Body of pancreas (tissue), 4 donors: ENCODE measurements around the gene L3HYPDH. TPM values are rescaled to one million over a fixed set of nuclear protein-coding genes. Genes with fewer than 3 reads are reported as not detected.

Experiments used
- ATAC-seq: fragments of 150-250 bp; one replicate; pipeline ENCODE4 v1.9.1; 2016
- DNase-seq, 4 donors: peaks; one replicate each; pipeline ENCODE4 v3.0.0-alpha.2; 2019
- H3K27ac ChIP-seq, 4 donors: fragments of 200-600 bp; sonication (generic); 1 replicate in 3 of 4; 2 replicates in 1 of 4; pipeline versions ENCODE4 v1.5.1 to v1.6.1; 2016 to 2019; ENCODE audit warnings: mild to moderate bottlenecking in 1 of 4, mixed read lengths in 1 of 4, moderate library complexity in 1 of 4
- H3K27me3 ChIP-seq, 2 donors: fragments of 200-600 bp; sonication (generic); one replicate each; pipeline ENCODE4 v1.6.0; 2016; ENCODE audit warnings: mild to moderate bottlenecking in 1 of 2
- H3K36me3 ChIP-seq, 2 donors: fragments of 200-600 bp; sonication (generic); replicated peaks in 1 of 2; 2 replicates each; pipeline ENCODE4 v1.5.1; 2016; ENCODE audit warnings: low read depth in 2 of 2; ENCODE audit not compliant: insufficient read depth in 1 of 2
- H3K4me1 ChIP-seq: fragments of 200-600 bp; sonication (generic); one replicate; pipeline ENCODE4 v1.6.0; 2016
- H3K4me3 ChIP-seq, 2 donors: fragments of 200-600 bp; sonication (generic); 1 replicate in 1 of 2; 2 replicates in 1 of 2; pipeline ENCODE4 v1.5.1; 2016 to 2019
- H3K9me3 ChIP-seq, 3 donors: fragments of 200-600 bp; sonication (generic); 1 replicate in 2 of 3; 2 replicates in 1 of 3; pipeline ENCODE4 v1.5.1; 2016
- POLR2A ChIP-seq, 3 donors: fragments of 450-650 bp; IDR thresholded peaks; one replicate each; pipeline ENCODE4 v1.6.1; 2016; ENCODE audit warnings: antibody characterized with exemption in 3 of 3, mild to moderate bottlenecking in 2 of 3
- WGBS, 2 donors: methylation state at CpG; one replicate each; pipeline ENCODE4 v1.1.5; 2017; 5-methylcytosine and 5-hydroxymethylcytosine counted together
- intact Hi-C: fragments of 100-400 bp; cut with DNase I; formaldehyde crosslinking; loops from one replicate; pipeline ENCODE4 v1.15.1; 2023
- total RNA-seq, 2 donors: library from RNA; depleted of rRNA; stranded (reverse); fragments of >200 nt; gene quantifications; one replicate each; pipeline ENCODE4 v1.1.0, GENCODE V29; 2016
- TF ChIP-seq, protein P1 (sequence below), 7 experiments: fragments of 450-650 bp in 4 of 7; fragments of 200-600 bp in 3 of 7; sonication (generic) in 3 of 7; IDR thresholded peaks; one replicate each; pipeline ENCODE4 v1.5.1; 2016 to 2019; ENCODE audit warnings: antibody characterized with exemption in 7 of 7

The L3HYPDH gene
- total RNA-seq, 2 donors from 2014 or later: 42.0 to 60.0 TPM

DNA sequence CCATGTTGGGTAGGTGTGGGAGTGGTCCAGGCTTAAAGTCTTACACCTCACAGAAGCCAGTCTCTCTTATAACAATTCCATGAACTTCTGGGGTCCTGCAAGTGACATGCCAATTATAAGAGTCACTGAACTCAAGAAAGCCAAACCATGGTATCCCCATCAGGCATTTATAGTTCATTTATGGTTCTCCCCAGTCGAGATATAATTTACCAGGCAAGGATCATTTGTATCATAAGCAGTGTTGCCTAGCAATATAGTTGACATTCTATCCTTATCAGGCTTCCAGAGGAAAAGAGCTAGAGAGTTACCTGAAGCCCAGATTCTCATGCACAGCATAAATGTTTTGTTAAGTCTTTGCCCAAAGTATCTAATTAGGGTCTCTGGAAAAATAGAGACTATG is 8.2 kb upstream of the L3HYPDH start:
- DNase-seq (no peak), ATAC-seq (no peak)
- Histone ChIP-seq H3K27me3 (no peaks in the 10 kb centered on the region), H3K4me3 (no peak overlapping the region), H3K4me1 (no peaks in the 10 kb centered on the region), H3K9me3 (no peaks in the 10 kb centered on the region), H3K36me3 (peaks cover 0 to 11% of the 10 kb centered on the region in 2 donors), H3K27ac (no peak overlapping the region)
- intact Hi-C loops: no loop called here
- TF ChIP-seq POLR2A (IDR thresholded peaks at IDR 0.05): no peak
- TF ChIP-seq, protein P1, sequence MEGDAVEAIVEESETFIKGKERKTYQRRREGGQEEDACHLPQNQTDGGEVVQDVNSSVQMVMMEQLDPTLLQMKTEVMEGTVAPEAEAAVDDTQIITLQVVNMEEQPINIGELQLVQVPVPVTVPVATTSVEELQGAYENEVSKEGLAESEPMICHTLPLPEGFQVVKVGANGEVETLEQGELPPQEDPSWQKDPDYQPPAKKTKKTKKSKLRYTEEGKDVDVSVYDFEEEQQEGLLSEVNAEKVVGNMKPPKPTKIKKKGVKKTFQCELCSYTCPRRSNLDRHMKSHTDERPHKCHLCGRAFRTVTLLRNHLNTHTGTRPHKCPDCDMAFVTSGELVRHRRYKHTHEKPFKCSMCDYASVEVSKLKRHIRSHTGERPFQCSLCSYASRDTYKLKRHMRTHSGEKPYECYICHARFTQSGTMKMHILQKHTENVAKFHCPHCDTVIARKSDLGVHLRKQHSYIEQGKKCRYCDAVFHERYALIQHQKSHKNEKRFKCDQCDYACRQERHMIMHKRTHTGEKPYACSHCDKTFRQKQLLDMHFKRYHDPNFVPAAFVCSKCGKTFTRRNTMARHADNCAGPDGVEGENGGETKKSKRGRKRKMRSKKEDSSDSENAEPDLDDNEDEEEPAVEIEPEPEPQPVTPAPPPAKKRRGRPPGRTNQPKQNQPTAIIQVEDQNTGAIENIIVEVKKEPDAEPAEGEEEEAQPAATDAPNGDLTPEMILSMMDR (IDR thresholded peaks at IDR 0.05): no peak
- WGBS, 2 donors: 31 to 45% methylated on average over 1 of the region's 1 CpG

DNA sequence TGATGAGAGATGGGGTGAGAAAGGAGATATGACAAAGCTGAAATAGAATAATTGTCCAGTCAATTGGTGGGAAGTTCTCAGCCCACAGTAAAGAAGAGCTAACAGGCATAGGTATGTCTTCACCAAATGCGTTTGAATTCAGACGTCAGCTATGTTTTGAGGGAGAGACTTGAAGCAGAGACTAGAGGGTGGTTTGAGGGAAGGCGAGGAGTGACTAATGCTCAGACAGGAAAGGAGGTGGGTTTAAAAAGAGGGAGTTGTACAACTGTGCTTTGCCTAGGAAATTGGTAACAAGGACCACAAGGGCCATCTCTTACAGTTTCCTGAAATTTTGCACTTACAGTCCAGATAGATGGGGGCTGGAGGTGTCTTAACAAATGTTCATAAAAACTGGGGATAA is 6.5 kb upstream of the L3HYPDH start:
- Histone ChIP-seq H3K27me3 (no peaks in the 10 kb centered on the region), H3K27ac (no peak overlapping the region), H3K36me3 (peaks cover 0 to 9% of the 10 kb centered on the region in 2 donors), H3K4me3 (no peak overlapping the region), H3K9me3 (no peaks in the 10 kb centered on the region), H3K4me1 (peaks cover 12% of the 10 kb centered on the region)
- ATAC-seq: no peak
- intact Hi-C loops: no loop called here
- TF ChIP-seq POLR2A (IDR thresholded peaks at IDR 0.05): no peak
- TF ChIP-seq, protein P1 (IDR thresholded peaks at IDR 0.05): no peak
- no peak for DNase-seq
- WGBS, 2 donors: 89 to 94% methylated on average over 3 of the region's 3 CpGs

DNA sequence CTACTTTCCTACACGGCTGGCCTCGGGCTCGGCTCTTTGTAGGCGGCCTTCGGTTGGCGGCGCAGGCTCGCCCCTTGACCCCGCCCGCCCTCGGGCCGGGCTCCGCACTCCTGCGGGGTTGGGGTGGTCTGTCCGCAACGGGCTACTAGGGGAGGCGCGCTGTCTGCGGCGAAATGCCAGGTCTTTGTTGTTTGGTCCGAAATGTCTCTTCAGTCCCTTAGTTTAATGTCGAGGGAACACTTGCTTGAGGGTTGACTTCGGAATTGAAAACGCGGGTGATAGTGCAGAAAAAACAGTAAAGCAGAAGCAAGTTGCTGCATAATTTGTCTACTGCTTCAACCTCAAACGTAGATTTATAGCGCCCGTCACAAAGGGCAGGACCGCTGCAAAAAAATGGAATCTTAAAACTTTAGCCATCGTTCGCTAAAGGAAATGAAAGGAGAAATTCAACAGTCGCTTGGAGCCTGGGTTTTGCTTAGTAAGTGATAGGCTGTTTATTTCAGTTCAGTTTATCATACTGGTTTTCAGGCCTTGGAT is 499 bp upstream of the L3HYPDH start:
- H3K4me1 ChIP-seq: peaks cover 50% of the 10 kb centered on the region
- peak overlapping the region; percentile 81 to 96 (median 87) for H3K27ac ChIP-seq
- no peaks in the 10 kb centered on the region for H3K27me3 ChIP-seq
- H3K36me3 ChIP-seq: no peaks in the 10 kb centered on the region
- H3K4me3 ChIP-seq: peak overlapping the region; percentile 93 to 94
- 0% methylated on average over 19 to 32 of the region's 32 CpGs for WGBS, 2 donors
- DNase-seq (no peak), ATAC-seq (peak; percentile 46)
- H3K9me3 ChIP-seq: no peaks in the 10 kb centered on the region
- TF ChIP-seq, protein P1 (IDR thresholded peaks at IDR 0.05): no peak
- TF ChIP-seq POLR2A (IDR thresholded peaks at IDR 0.05): no peak
- intact Hi-C loops: no loop called here

DNA sequence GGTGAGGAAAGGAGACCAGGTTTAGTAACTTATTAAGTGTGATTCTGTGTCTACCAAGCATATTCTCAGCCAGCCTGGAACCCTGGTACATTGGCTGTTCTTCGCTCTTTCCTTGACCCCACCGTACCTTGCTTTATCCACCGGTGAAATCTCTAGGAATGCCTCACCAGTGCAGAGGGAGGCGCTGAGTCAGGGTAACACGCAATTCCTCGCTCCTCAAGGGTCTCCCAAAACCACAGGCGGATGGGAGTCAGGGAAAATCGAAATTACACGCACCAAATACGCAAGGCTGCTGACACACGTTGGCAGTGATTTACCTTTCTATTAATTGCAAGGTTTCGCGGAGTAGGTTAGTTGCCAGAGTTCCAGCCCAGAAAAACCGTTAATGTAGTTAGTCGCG is 845 bp downstream of the L3HYPDH start:
- WGBS, 2 donors: 1 to 3% methylated on average over 16 of the region's 16 CpGs
- H3K9me3 ChIP-seq: no peaks in the 10 kb centered on the region
- intact Hi-C loops: no loop called here
- H3K4me3 ChIP-seq: peak overlapping the region; percentile 93 to 94
- H3K27ac ChIP-seq: peak overlapping the region; percentile 81 to 96 (median 87)
- DNase-seq: peak in 1 of 4 donors; percentile 16
- TF ChIP-seq, protein P1 (IDR thresholded peaks at IDR 0.05): no peak
- no peak for TF ChIP-seq POLR2A (IDR thresholded peaks at IDR 0.05)
- H3K4me1 ChIP-seq: peaks cover 50% of the 10 kb centered on the region
- H3K27me3 ChIP-seq: no peaks in the 10 kb centered on the region
- no peaks in the 10 kb centered on the region for H3K36me3 ChIP-seq
- peak; percentile 5 for ATAC-seq
